HCT116 (cell line): ENCODE results near the gene KANSL1. TPM values are rescaled to one million over a fixed set of nuclear protein-coding genes. Genes with fewer than 3 reads are reported as not detected.

ENCODE experiments used
- ATAC-seq: fragments of 200-7000 bp; cut with Tn5 transposase; 2 replicates; pipeline ENCODE4 v1.9.1; 2020; ENCODE audit warnings: mild to moderate bottlenecking, moderate library complexity
- BruUV-seq: library from RNA; stranded (reverse); fragments of 400-500 nt; replicated peaks from 2 replicates; lab custom pipeline; 2021; lab: Mats Ljungman, UMichigan
- CTCF ChIA-PET: fragments of 300-600 bp; sonication (Branson Sonifier 250); formaldehyde crosslinking; loops from one replicate; lab custom pipeline; 2021; ENCODE audit warnings: antibody characterized with exemption; lab: Charles Lee
- POLR2A ChIA-PET: fragments of 300-600, 350-600 bp; sonication (Branson Sonifier 250); formaldehyde crosslinking; loops from one replicate; lab custom pipeline; 2021; ENCODE audit warnings: antibody characterized with exemption; lab: Charles Lee
- RAD21 ChIA-PET, 2 experiments: fragments of 300-600 bp; sonication (Branson Sonifier 250); formaldehyde crosslinking; loops; one replicate each; lab custom pipeline; 2023; ENCODE audit warnings: low total read pairs in 2 of 2; ENCODE audit not compliant: uncharacterized antibody in 2 of 2, unreplicated experiment in 2 of 2, low non-redundant PET in 1 of 2; lab: Charles Lee
- DNase-seq: peaks from one replicate; pipeline ENCODE4 v3.0.0-alpha.2; 2010; ENCODE audit warnings: low read depth, low spot score
- H2AFZ ChIP-seq: fragments of 200-600 bp; shearing (Covaris generic), sonication (generic); 2 replicates; pipeline ENCODE4 v1.6.1; 2017; ENCODE audit warnings: low read depth, mixed run types, mixed read lengths, antibody characterized with exemption, low read length; ENCODE audit not compliant: poor library complexity, severe bottlenecking
- H3K27ac ChIP-seq: 2 replicates; pipeline ENCODE4 v1.5.1; 2012; ENCODE audit warnings: low read depth, low read length
- H3K27me3 ChIP-seq: fragments of 200-600 bp; sonication (generic); 2 replicates; pipeline ENCODE4 v1.6.1; 2016; ENCODE audit warnings: mixed run types, low read length, mixed read lengths; ENCODE audit not compliant: insufficient read depth
- H3K36me3 ChIP-seq, 2 experiments: fragments of 200-500 bp in 1 of 2; fragments of 200-600 bp in 1 of 2; sonication (Bioruptor generic) in 1 of 2; sonication (generic) in 1 of 2; 2 replicates each; pipeline versions ENCODE4 v1.5.1 to v1.6.1; 2014 to 2016; ENCODE audit warnings: low read length in 2 of 2, inconsistent platforms in 1 of 2, mixed read lengths in 1 of 2, mixed run types in 1 of 2; ENCODE audit not compliant: insufficient read depth in 2 of 2, control insufficient read depth in 1 of 2
- H3K4me1 ChIP-seq, 2 experiments: fragments of 200-600 bp in 1 of 2; sonication (generic) in 1 of 2; 2 replicates each; pipeline versions ENCODE4 v1.5.1 to v1.6.1; 2012 to 2017; ENCODE audit warnings: low read length in 2 of 2, inconsistent platforms in 1 of 2, mild to moderate bottlenecking in 1 of 2, mixed read lengths in 1 of 2, mixed run types in 1 of 2, moderate library complexity in 1 of 2; ENCODE audit not compliant: insufficient read depth in 2 of 2, control insufficient read depth in 1 of 2
- H3K4me2 ChIP-seq: fragments of 200-600 bp; sonication (generic); 2 replicates; pipeline ENCODE4 v1.6.1; 2017; ENCODE audit warnings: mixed run types, low read length, mixed read lengths
- H3K4me3 ChIP-seq, 2 experiments: fragments of 200-600 bp in 1 of 2; sonication (generic) in 1 of 2; replicated peaks in 1 of 2; 2 replicates each; pipeline ENCODE4 v1.5.1; 2011 to 2016; ENCODE audit warnings: low read length in 2 of 2, control low read depth in 1 of 2, low read depth in 1 of 2, mild to moderate bottlenecking in 1 of 2, mixed read lengths in 1 of 2, mixed run types in 1 of 2
- H3K79me2 ChIP-seq: fragments of 200-600 bp; sonication (generic); 2 replicates; pipeline ENCODE4 v1.6.1; 2017; ENCODE audit warnings: mild to moderate bottlenecking, mixed run types, low read length, moderate library complexity, mixed read lengths; ENCODE audit not compliant: insufficient read depth
- H3K9ac ChIP-seq: fragments of 200-600 bp; sonication (generic); 2 replicates; pipeline ENCODE4 v1.6.1; 2016; ENCODE audit warnings: low read length, mixed read lengths
- H3K9me2 ChIP-seq: fragments of 200-600 bp; sonication (generic), shearing (Covaris generic); 2 replicates; pipeline ENCODE4 v1.6.1; 2017; ENCODE audit warnings: mixed run types, mild to moderate bottlenecking, moderate library complexity; ENCODE audit not compliant: insufficient read depth
- H3K9me3 ChIP-seq, 2 experiments: fragments of 200-500 bp in 1 of 2; fragments of 200-600 bp in 1 of 2; sonication (Bioruptor generic) in 1 of 2; sonication (generic) in 1 of 2; 2 replicates each; pipeline ENCODE4 v1.6.1; 2014 to 2017; ENCODE audit warnings: low read length in 2 of 2, mixed read lengths in 2 of 2, inconsistent platforms in 1 of 2, low read depth in 1 of 2, mild to moderate bottlenecking in 1 of 2, mixed run types in 1 of 2, moderate library complexity in 1 of 2; ENCODE audit not compliant: control insufficient read depth in 1 of 2, insufficient read depth in 1 of 2
- H4K20me1 ChIP-seq: fragments of 200-600 bp; sonication (generic), shearing (Covaris generic); 2 replicates; pipeline ENCODE4 v1.6.1; 2017; ENCODE audit warnings: mixed run types, mild to moderate bottlenecking, moderate library complexity; ENCODE audit not compliant: insufficient read depth
- POLR2A ChIP-seq: IDR thresholded peaks from 2 replicates; pipeline ENCODE4 v1.7.0; 2011; ENCODE audit warnings: borderline replicate concordance; ENCODE audit not compliant: insufficient read depth, insufficient read length; ENCODE audit errors: extremely low read depth
- TCF7L2 ChIP-seq: IDR thresholded peaks from 2 replicates; pipeline ENCODE4 v1.7.0; 2011; ENCODE audit warnings: borderline replicate concordance, inconsistent platforms; ENCODE audit not compliant: insufficient read depth, insufficient read length; ENCODE audit errors: extremely low read depth
- ZNF274 ChIP-seq: fragments of 200-500 bp; sonication (Bioruptor generic); IDR thresholded peaks from 2 replicates; pipeline ENCODE4 v1.6.1; 2014; ENCODE audit warnings: mild to moderate bottlenecking, low read depth, low read length, inconsistent platforms
- intact Hi-C: fragments of 100-400 bp; cut with micrococcal nuclease; formaldehyde crosslinking; loops from 2 replicates; pipeline ENCODE4 v1.10.0; 2022
- total RNA-seq: library from RNA; stranded (reverse); gene quantifications from one replicate; pipeline ENCODE4 v1.2.1, GENCODE V29; 2021; ENCODE audit not compliant: unreplicated experiment
- TF ChIP-seq, protein P1 (sequence below), 3 experiments: fragments of 200-600 bp in 1 of 3; sonication (generic) in 1 of 3; IDR thresholded peaks in 2 of 3; conservative IDR thresholded peaks in 1 of 3; 2 replicates each; pipeline ENCODE4 v1.5.1; 2012 to 2017; ENCODE audit warnings: low read depth in 2 of 3, low read length in 2 of 3, antibody characterized with exemption in 1 of 3, borderline replicate concordance in 1 of 3, control low read depth in 1 of 3, mild to moderate bottlenecking in 1 of 3, mixed read lengths in 1 of 3, mixed run types in 1 of 3, moderate library complexity in 1 of 3; ENCODE audit not compliant: insufficient read depth in 1 of 3

Gene KANSL1
- total RNA-seq, 1 experiment from 2014 or later: 77.5 TPM

GRCh38 chr17:46028374-46028773 is 164.9 kb downstream of the KANSL1 start:
- Histone ChIP-seq H3K79me2 (no peaks in the 10 kb centered on the region), H3K4me2 (no peak overlapping the region), H3K27me3 (no peaks in the 10 kb centered on the region), H3K9me3 (no peaks in the 10 kb centered on the region), H3K36me3 (peaks cover 22 to 35% of the 10 kb centered on the region in 2 experiments), H3K4me1 (no peaks in the 10 kb centered on the region), H2AFZ (no peak overlapping the region), H3K4me3 (no peak overlapping the region), H3K9me2 (no peaks in the 10 kb centered on the region), H3K9ac (no peak overlapping the region), H3K27ac (no peak overlapping the region), H4K20me1 (no peaks in the 10 kb centered on the region)
- ChIA-PET RAD21 (interaction anchor here in 1 of 2 experiments (1.1 kb wide), 1 partner anchor 10 kb away, joined by 3 read pairs; no protein-coding TSS in a partner anchor), POLR2A (no interaction called here), CTCF (interaction anchor here (2.4 kb wide), 1 partner anchor 16 kb away, joined by 9 read pairs; no protein-coding TSS in a partner anchor)
- BruUV-seq: no TSS peak
- TF ChIP-seq, protein P1, sequence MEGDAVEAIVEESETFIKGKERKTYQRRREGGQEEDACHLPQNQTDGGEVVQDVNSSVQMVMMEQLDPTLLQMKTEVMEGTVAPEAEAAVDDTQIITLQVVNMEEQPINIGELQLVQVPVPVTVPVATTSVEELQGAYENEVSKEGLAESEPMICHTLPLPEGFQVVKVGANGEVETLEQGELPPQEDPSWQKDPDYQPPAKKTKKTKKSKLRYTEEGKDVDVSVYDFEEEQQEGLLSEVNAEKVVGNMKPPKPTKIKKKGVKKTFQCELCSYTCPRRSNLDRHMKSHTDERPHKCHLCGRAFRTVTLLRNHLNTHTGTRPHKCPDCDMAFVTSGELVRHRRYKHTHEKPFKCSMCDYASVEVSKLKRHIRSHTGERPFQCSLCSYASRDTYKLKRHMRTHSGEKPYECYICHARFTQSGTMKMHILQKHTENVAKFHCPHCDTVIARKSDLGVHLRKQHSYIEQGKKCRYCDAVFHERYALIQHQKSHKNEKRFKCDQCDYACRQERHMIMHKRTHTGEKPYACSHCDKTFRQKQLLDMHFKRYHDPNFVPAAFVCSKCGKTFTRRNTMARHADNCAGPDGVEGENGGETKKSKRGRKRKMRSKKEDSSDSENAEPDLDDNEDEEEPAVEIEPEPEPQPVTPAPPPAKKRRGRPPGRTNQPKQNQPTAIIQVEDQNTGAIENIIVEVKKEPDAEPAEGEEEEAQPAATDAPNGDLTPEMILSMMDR (IDR thresholded peaks at IDR 0.05 in 2 of 3, conservative IDR thresholded peaks at IDR 0.05 in 1 of 3; ENCODE audit: borderline replicate concordance in 1 of 3, insufficient read depth in 1 of 3, low read depth in 2 of 3, low read length in 2 of 3): no peak
- TF ChIP-seq ZNF274: no peak
- DNase-seq (no peak), ATAC-seq (no peak)
- intact Hi-C loops: no loop called here

DNA sequence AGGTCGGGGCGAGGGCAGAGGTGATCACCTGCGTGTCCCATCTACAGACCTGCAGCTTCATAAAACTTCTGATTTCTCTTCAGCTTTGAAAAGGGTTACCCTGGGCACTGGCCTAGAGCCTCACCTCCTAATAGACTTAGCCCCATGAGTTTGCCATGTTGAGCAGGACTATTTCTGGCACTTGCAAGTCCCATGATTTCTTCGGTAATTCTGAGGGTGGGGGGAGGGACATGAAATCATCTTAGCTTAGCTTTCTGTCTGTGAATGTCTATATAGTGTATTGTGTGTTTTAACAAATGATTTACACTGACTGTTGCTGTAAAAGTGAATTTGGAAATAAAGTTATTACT is 165.3 kb downstream of the KANSL1 start:
- CTCF ChIA-PET: interaction anchor here (2.4 kb wide), 1 partner anchor 16 kb away, joined by 9 read pairs; no protein-coding TSS in a partner anchor
- RAD21 ChIA-PET: interaction anchor here in 1 of 2 experiments (1.1 kb wide), 1 partner anchor 10 kb away, joined by 3 read pairs; no protein-coding TSS in a partner anchor
- Histone ChIP-seq H3K4me3 (no peak overlapping the region), H3K9me3 (no peaks in the 10 kb centered on the region), H3K79me2 (no peaks in the 10 kb centered on the region), H3K4me2 (no peak overlapping the region), H3K36me3 (peaks cover 21 to 35% of the 10 kb centered on the region in 2 experiments; a peak in 3 of 4 replicates), H3K27me3 (no peaks in the 10 kb centered on the region), H2AFZ (no peak overlapping the region), H4K20me1 (no peaks in the 10 kb centered on the region), H3K4me1 (no peaks in the 10 kb centered on the region), H3K9ac (no peak overlapping the region), H3K9me2 (no peaks in the 10 kb centered on the region), H3K27ac (no peak overlapping the region)
- ATAC-seq: no peak
- POLR2A ChIA-PET: no interaction called here
- BruUV-seq: no TSS peak
- no peak for DNase-seq
- TF ChIP-seq TCF7L2 (no peak), POLR2A (no peak)
- TF ChIP-seq, protein P1 (IDR thresholded peaks at IDR 0.05 in 2 of 3, conservative IDR thresholded peaks at IDR 0.05 in 1 of 3; ENCODE audit: borderline replicate concordance in 1 of 3, insufficient read depth in 1 of 3, low read depth in 2 of 3, low read length in 2 of 3): no peak
- intact Hi-C loops: no loop called here
